Endothelial cell of umbilical vein (primary cell): Measurements from ENCODE around the gene PPP2R5D. TPM values are rescaled to one million over a fixed set of nuclear protein-coding genes. Genes with fewer than 3 reads are reported as not detected.
"Not testable (repeated sequence)": the region's sequence is repeated elsewhere in the genome, so short reads cannot be mapped to it uniquely, and the experiment has no call there.

Experiments used
- BruUV-seq: library from RNA; stranded (reverse); fragments of 400-500 nt; replicated peaks from 2 replicates; lab custom pipeline; 2021; lab: Mats Ljungman, UMichigan
- CTCF ChIA-PET: fragments of 300-600, 350-600 bp; sonication (Branson Sonifier 250); formaldehyde crosslinking; loops from one replicate; lab custom pipeline; 2021; ENCODE audit warnings: antibody characterized with exemption, inconsistent platforms; lab: Charles Lee
- POLR2A ChIA-PET: fragments of 300-600, 350-600 bp; sonication (Branson Sonifier 250); formaldehyde crosslinking; loops from one replicate; lab custom pipeline; 2021; ENCODE audit warnings: antibody characterized with exemption, inconsistent platforms; lab: Charles Lee
- DNase-seq: peaks from one replicate; pipeline ENCODE4 v3.0.0-alpha.2; 2011; ENCODE audit warnings: low read depth, low spot score
- FAIRE-seq: peaks from 2 replicates; lab custom pipeline; 2011; peaks lifted over from hg19 to GRCh38; lab: Jason Lieb, UNC
- H2AFZ ChIP-seq: 2 replicates; pipeline ENCODE4 v1.6.0; 2012; ENCODE audit warnings: low read depth, low read length, control low read depth, inconsistent platforms
- H3K27ac ChIP-seq: 2 replicates; pipeline ENCODE4 v1.5.1; 2011; ENCODE audit warnings: low read depth, mild to moderate bottlenecking, control low read depth, low read length, moderate library complexity; ENCODE audit not compliant: insufficient read depth
- H3K27me3 ChIP-seq, 2 experiments: 2 replicates each; pipeline versions ENCODE4 v1.6.0 to v1.6.1; 2011; ENCODE audit warnings: low read length in 2 of 2, mixed read lengths in 1 of 2; ENCODE audit not compliant: control insufficient read depth in 2 of 2, insufficient read depth in 2 of 2
- H3K36me3 ChIP-seq, 2 experiments: 2 replicates in 1 of 2; 3 replicates in 1 of 2; pipeline ENCODE4 v1.5.1; 2011; ENCODE audit warnings: low read length in 2 of 2, mild to moderate bottlenecking in 1 of 2, moderate library complexity in 1 of 2; ENCODE audit not compliant: control insufficient read depth in 2 of 2, insufficient read depth in 2 of 2; ENCODE audit errors: extremely low read depth in 1 of 2
- H3K4me1 ChIP-seq: 3 replicates; pipeline ENCODE4 v1.5.1; 2011; ENCODE audit warnings: mild to moderate bottlenecking, low read length; ENCODE audit not compliant: control insufficient read depth, insufficient read depth; ENCODE audit errors: extremely low read depth
- H3K4me2 ChIP-seq: 2 replicates; pipeline ENCODE4 v1.6.1; 2011; ENCODE audit warnings: low read length, control low read depth, mixed read lengths; ENCODE audit not compliant: insufficient read depth
- H3K4me3 ChIP-seq, 3 experiments: fragments of 200-600 bp in 1 of 3; sonication (generic), shearing (Covaris generic) in 1 of 3; replicated peaks in 1 of 3; 2 replicates each; pipeline ENCODE4 v1.5.1; 2011 to 2016; ENCODE audit warnings: control low read depth in 3 of 3, low read length in 3 of 3, mild to moderate bottlenecking in 2 of 3, inconsistent platforms in 1 of 3, low read depth in 1 of 3, moderate library complexity in 1 of 3; ENCODE audit not compliant: insufficient read depth in 1 of 3
- H3K79me2 ChIP-seq: 2 replicates; pipeline ENCODE4 v1.6.0; 2012; ENCODE audit warnings: low read length, inconsistent platforms; ENCODE audit not compliant: control insufficient read depth, insufficient read depth
- H3K9ac ChIP-seq: replicated peaks from 2 replicates; pipeline ENCODE3; 2011; ENCODE audit warnings: low read length, control low read depth; ENCODE audit not compliant: insufficient read depth; ENCODE audit errors: extremely low read depth
- H3K9me1 ChIP-seq: replicated peaks from 3 replicates; pipeline ENCODE4 v1.6.0; 2011; ENCODE audit warnings: mild to moderate bottlenecking, low read length; ENCODE audit not compliant: control insufficient read depth, insufficient read depth; ENCODE audit errors: extremely low read depth
- H3K9me3 ChIP-seq: replicated peaks from 2 replicates; pipeline ENCODE4 v1.5.1; 2012; ENCODE audit warnings: low read length, inconsistent platforms; ENCODE audit not compliant: control insufficient read depth, insufficient read depth
- H4K20me1 ChIP-seq: replicated peaks from 2 replicates; pipeline ENCODE3; 2011; ENCODE audit warnings: mild to moderate bottlenecking, low read length; ENCODE audit not compliant: control insufficient read depth, insufficient read depth; ENCODE audit errors: extremely low read depth
- EZH2 ChIP-seq: IDR thresholded peaks from 2 replicates; pipeline ENCODE4 v1.6.1; 2012; ENCODE audit warnings: borderline replicate concordance, low read depth, mild to moderate bottlenecking, moderate library complexity, low read length, inconsistent platforms; ENCODE audit not compliant: severe bottlenecking
- GATA2 ChIP-seq: IDR thresholded peaks from 2 replicates; pipeline ENCODE4 v1.7.0; 2011; ENCODE audit warnings: low read depth, mild to moderate bottlenecking, moderate library complexity, mixed read lengths, low read length; ENCODE audit not compliant: insufficient read length, insufficient read depth
- JUN ChIP-seq: IDR thresholded peaks from 2 replicates; pipeline ENCODE4 v1.6.1; 2011; ENCODE audit warnings: borderline replicate concordance, low read depth; ENCODE audit not compliant: insufficient read length, insufficient read depth
- MYC ChIP-seq: IDR thresholded peaks from one replicate; pipeline ENCODE4 v1.6.1; 2011; ENCODE audit warnings: mild to moderate bottlenecking, low read depth, low read length
- POLR2A ChIP-seq: IDR thresholded peaks from 2 replicates; pipeline ENCODE4 v1.6.1; 2012; ENCODE audit warnings: low read depth, mild to moderate bottlenecking, control low read depth, low read length
- dilution Hi-C: fragments of 300-500 bp; cut with MboI; formaldehyde crosslinking; loops from one replicate; pipeline ENCODE4 v1.15.0; 2019; ENCODE audit warnings: low sequenced_read_pairs; ENCODE audit not compliant: extremely low pct_ligation_motif_present
- intact Hi-C: fragments of 100-400 bp; cut with micrococcal nuclease; formaldehyde crosslinking; loops from one replicate; pipeline ENCODE4 v1.10.0; 2022
- polyA plus RNA-seq, 4 experiments: library from polyadenylated mRNA; depleted of rRNA in 3 of 4; stranded (reverse) in 3 of 4; unstranded in 1 of 4; fragments of >200 nt; gene quantifications; 2 replicates each; pipeline versions ENCODE4 v1.2.1 to v1.2.3, GENCODE V29; 2011 to 2012; ENCODE audit warnings: missing spikeins in 1 of 4
- total RNA-seq: library from RNA; stranded (reverse); gene quantifications from 2 replicates; pipeline ENCODE4 v1.2.3, GENCODE V29; 2021
- TF ChIP-seq, protein P1 (sequence below), 2 donors: IDR thresholded peaks; 1 replicate in 1 of 2; 2 replicates in 1 of 2; pipeline ENCODE4 v1.5.1; 2011; ENCODE audit warnings: low read length in 2 of 2, mild to moderate bottlenecking in 2 of 2, moderate library complexity in 2 of 2, control low read depth in 1 of 2, inconsistent platforms in 1 of 2, low read depth in 1 of 2; ENCODE audit not compliant: insufficient read depth in 1 of 2; ENCODE audit errors: extremely low read depth in 1 of 2

PPP2R5D gene
- total and polyA plus RNA-seq, 2 donors (not counting 3 experiments of a cell fraction or from before 2014, with no cell fraction given), result 45.5 to 60.2 TPM

DNA sequence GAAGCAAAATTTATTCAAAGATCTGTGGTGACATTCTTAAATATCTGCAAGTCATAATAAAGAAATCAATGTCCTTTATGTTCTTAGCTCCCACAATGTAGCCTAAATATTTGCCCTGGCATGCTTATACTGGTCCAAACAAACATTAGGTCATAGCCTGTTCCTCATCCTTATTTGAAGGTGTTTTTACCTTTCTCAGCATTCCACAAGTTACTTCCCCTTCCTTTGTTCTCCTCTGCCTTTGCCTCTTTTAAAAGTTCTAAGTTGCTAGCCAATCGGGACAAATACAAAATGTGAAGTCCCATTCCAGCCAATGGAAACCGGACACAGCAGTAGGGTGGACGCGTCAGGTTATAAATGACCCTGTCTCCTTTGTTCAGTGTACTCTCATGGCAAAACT lies 30.0 kb upstream of the PPP2R5D start:
- H2AFZ ChIP-seq, H3K27me3 ChIP-seq, CTCF ChIA-PET, H3K79me2 ChIP-seq, H3K27ac ChIP-seq, H3K4me3 ChIP-seq, H4K20me1 ChIP-seq, DNase-seq, FAIRE-seq, H3K4me2 ChIP-seq, H3K9ac ChIP-seq, POLR2A ChIA-PET, H3K36me3 ChIP-seq, H3K4me1 ChIP-seq, intact Hi-C loops, BruUV-seq, H3K9me1 ChIP-seq, H3K9me3 ChIP-seq, dilution Hi-C loops: not testable (repeated sequence)

DNA sequence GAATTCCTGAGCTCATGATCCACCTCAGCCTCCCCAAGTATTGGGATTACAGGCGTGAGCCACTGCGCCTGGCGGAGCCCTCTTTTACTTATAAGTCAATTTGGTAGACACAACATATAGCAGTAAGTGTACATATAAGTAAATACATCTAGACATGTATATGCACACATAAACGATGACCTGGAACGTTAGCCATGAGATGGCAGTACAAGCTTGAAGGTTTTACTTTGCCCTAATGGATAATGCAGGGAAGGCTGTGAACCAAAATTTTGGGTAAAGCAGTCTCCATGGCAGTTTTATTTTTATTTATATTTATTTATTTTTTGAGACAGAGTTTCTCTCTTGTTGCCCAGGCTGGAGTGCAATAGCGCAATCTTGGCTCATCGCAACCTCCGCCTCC lies 26.2 kb upstream of the PPP2R5D start:
- peaks cover 10% of the 10 kb centered on the region for H3K4me1 ChIP-seq
- CTCF ChIA-PET, result no interaction called here

More for the DNA sequence above, 26.2 kb upstream of the PPP2R5D start:
- TF ChIP-seq, protein P1, sequence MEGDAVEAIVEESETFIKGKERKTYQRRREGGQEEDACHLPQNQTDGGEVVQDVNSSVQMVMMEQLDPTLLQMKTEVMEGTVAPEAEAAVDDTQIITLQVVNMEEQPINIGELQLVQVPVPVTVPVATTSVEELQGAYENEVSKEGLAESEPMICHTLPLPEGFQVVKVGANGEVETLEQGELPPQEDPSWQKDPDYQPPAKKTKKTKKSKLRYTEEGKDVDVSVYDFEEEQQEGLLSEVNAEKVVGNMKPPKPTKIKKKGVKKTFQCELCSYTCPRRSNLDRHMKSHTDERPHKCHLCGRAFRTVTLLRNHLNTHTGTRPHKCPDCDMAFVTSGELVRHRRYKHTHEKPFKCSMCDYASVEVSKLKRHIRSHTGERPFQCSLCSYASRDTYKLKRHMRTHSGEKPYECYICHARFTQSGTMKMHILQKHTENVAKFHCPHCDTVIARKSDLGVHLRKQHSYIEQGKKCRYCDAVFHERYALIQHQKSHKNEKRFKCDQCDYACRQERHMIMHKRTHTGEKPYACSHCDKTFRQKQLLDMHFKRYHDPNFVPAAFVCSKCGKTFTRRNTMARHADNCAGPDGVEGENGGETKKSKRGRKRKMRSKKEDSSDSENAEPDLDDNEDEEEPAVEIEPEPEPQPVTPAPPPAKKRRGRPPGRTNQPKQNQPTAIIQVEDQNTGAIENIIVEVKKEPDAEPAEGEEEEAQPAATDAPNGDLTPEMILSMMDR (IDR thresholded peaks at IDR 0.05; ENCODE audit: extremely low read depth in 1 of 2, insufficient read depth in 1 of 2, low read depth in 1 of 2, low read length in 2 of 2), result no peak
- TF ChIP-seq GATA2 (no peak), POLR2A (no peak), MYC (no peak), JUN (no peak), EZH2 (no peak)
- H3K4me2 ChIP-seq, result no peak overlapping the region
- H3K36me3 ChIP-seq, result peaks cover 0 to 6% of the 10 kb centered on the region in 2 experiments
- no peak for FAIRE-seq
- intact Hi-C loops (no loop called here), dilution Hi-C loops (no loop called here)
- H3K4me3 ChIP-seq, result no peak overlapping the region
- POLR2A ChIA-PET, result no interaction called here
- no peak overlapping the region for H3K9ac ChIP-seq
- no peak overlapping the region for H2AFZ ChIP-seq
- H4K20me1 ChIP-seq, result no peaks in the 10 kb centered on the region
- H3K27ac ChIP-seq, result no peak overlapping the region
- H3K9me3 ChIP-seq, result no peaks in the 10 kb centered on the region
- DNase-seq, result no peak
- no peaks in the 10 kb centered on the region for H3K27me3 ChIP-seq
- no peaks in the 10 kb centered on the region for H3K79me2 ChIP-seq
- no peaks in the 10 kb centered on the region for H3K9me1 ChIP-seq
- BruUV-seq, result no TSS peak
